Measurements from ENCODE around the gene ENGASE.
"Not testable (repeated sequence)": the region's sequence is repeated elsewhere in the genome, so short reads cannot be mapped to it uniquely, and the experiment has no call there.

The ENGASE gene

GRCh38 chr17:79052131-79052530 lies 22.5 kb upstream of the ENGASE start:
- DNase-seq (ENCODE audit: low spot score): no peak

- DNase-seq (ENCODE audit: low spot score): no peak
These were observed 21.2 kb upstream of the ENGASE start for GRCh38 chr17:79053251-79053925.

- no peak for DNase-seq (ENCODE audit: low spot score)
These were observed 20.2 kb upstream of the ENGASE start for GRCh38 chr17:79054200-79054960.

- no peak for DNase-seq (ENCODE audit: low spot score)
These were observed 19.4 kb upstream of the ENGASE start for GRCh38 chr17:79055197-79055596.

- no peak for DNase-seq (ENCODE audit: low spot score)
These were observed 16.8 kb upstream of the ENGASE start for GRCh38 chr17:79057737-79058385.

- no peak for DNase-seq (ENCODE audit: low spot score)
These were observed 11.9 kb upstream of the ENGASE start for GRCh38 chr17:79062691-79063090.

GRCh38 chr17:79064026-79064425 lies 10.6 kb upstream of the ENGASE start:
- no peak for DNase-seq (ENCODE audit: low spot score)

- no peak for DNase-seq (ENCODE audit: low spot score)
These were observed 9.4 kb upstream of the ENGASE start for GRCh38 chr17:79065105-79065670.

GRCh38 chr17:79066963-79067362 lies 7.7 kb upstream of the ENGASE start:
- DNase-seq (ENCODE audit: low spot score): no peak

- DNase-seq (ENCODE audit: low spot score): no peak
These were observed 4.3 kb upstream of the ENGASE start for GRCh38 chr17:79070266-79070880.

GRCh38 chr17:79071161-79071740 lies 3.4 kb upstream of the ENGASE start:
- no peak for DNase-seq (ENCODE audit: low spot score)

- peak; percentile 48 for DNase-seq (ENCODE audit: low spot score)
These were observed 2.1 kb upstream of the ENGASE start for GRCh38 chr17:79072544-79072943.

- DNase-seq (ENCODE audit: low spot score): peak; percentile 44
These were observed 1.5 kb upstream of the ENGASE start for GRCh38 chr17:79073016-79073705.

- peak; percentile 44 for DNase-seq (ENCODE audit: low spot score)
These were observed 927 bp upstream of the ENGASE start for GRCh38 chr17:79073706-79074088.

- DNase-seq (ENCODE audit: low spot score): not testable (repeated sequence)
These were observed 439 bp upstream of the ENGASE start for GRCh38 chr17:79074121-79074648.

- no peak for DNase-seq (ENCODE audit: low spot score)
These were observed 774 bp downstream of the ENGASE start for GRCh38 chr17:79075446-79075750.

- no peak for DNase-seq (ENCODE audit: low spot score)
These were observed 1.3 kb downstream of the ENGASE start for GRCh38 chr17:79075861-79076406.

- no peak for DNase-seq (ENCODE audit: low spot score)
These were observed 3.0 kb downstream of the ENGASE start for GRCh38 chr17:79077587-79077986.

GRCh38 chr17:79078476-79079190 lies 4.0 kb downstream of the ENGASE start:
- DNase-seq (ENCODE audit: low spot score): no peak
